ENCODE data around the gene NOVA2.

The NOVA2 gene

DNA sequence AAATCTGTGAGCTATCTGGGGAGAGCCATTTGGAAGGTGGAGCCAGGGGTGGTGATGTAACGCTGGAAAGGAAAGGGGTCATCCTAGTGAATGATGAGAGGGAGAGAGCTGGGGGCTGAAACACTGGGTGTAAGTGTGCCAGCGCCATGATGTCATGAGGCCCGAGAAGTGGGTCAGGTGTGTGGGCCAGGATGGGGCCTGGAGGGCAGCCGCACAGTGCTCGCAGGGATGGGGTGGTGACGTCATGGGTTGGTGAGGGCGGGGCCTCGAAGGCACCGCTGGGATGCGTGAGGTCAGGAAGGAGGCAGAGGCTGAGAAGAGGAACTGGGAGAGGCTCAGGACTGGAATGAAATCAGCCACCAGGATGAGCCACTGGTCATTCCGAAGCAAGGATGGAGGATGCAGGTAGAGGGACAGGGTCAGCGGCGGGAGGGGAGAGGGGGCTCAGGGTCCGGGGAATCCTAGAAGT, 26.0 kb upstream of the NOVA2 start:
- DNase-seq (ENCODE audit: low read depth) = no peak
- TF ChIP-seq, protein P1, sequence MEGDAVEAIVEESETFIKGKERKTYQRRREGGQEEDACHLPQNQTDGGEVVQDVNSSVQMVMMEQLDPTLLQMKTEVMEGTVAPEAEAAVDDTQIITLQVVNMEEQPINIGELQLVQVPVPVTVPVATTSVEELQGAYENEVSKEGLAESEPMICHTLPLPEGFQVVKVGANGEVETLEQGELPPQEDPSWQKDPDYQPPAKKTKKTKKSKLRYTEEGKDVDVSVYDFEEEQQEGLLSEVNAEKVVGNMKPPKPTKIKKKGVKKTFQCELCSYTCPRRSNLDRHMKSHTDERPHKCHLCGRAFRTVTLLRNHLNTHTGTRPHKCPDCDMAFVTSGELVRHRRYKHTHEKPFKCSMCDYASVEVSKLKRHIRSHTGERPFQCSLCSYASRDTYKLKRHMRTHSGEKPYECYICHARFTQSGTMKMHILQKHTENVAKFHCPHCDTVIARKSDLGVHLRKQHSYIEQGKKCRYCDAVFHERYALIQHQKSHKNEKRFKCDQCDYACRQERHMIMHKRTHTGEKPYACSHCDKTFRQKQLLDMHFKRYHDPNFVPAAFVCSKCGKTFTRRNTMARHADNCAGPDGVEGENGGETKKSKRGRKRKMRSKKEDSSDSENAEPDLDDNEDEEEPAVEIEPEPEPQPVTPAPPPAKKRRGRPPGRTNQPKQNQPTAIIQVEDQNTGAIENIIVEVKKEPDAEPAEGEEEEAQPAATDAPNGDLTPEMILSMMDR (IDR thresholded peaks at IDR 0.05; ENCODE audit: control insufficient read depth, insufficient read depth, low read depth, low read length, missing control alignments) = no peak
- no peak overlapping the region for H3K4me3 ChIP-seq (ENCODE audit: control insufficient read depth, low read depth, low read length)

DNA sequence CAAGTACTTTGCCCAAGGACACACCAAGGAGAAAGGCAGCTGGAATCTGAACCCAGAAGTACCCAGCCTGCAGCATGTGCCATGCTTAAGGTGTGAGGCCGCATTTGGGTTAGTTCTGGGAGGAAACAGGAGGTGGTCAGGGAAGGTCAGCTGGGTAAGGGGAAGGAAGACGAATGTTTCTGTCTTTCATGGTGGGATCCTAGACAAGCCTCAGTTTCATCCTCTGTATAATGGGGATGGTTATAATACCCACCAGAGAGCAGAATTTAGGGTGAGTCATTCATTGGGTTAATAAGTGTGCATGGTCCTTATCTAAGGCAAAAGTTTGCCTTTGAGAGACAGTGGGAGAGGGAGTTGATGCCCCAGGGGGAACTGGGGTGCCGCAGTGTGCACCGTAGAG, 25.2 kb upstream of the NOVA2 start:
- TF ChIP-seq, protein P1 (IDR thresholded peaks at IDR 0.05; ENCODE audit: control insufficient read depth, insufficient read depth, low read depth, low read length, missing control alignments) = no peak

DNA sequence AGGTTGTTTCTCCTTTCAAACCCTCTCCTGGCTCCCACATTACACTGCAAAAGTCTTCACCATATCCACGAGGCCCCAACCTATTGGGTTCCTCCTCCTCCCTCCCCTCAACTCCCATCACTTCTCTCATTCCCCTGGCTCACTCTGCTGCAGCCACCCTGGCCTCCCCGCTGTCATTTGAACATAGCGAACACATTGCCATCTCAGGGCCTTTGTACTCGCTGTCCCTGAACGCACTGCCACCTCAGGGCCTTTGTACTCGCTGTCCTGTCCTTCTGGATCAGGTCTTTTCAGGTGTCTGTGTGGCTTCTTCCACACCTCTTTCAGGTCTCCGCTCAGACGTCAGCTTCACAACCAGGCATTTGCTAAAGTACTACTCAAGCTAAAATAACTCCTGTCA, 23.3 kb upstream of the NOVA2 start:
- no peak for DNase-seq (ENCODE audit: low read depth)
- TF ChIP-seq, protein P1 (IDR thresholded peaks at IDR 0.05; ENCODE audit: control insufficient read depth, insufficient read depth, low read depth, low read length, missing control alignments) = no peak
- H3K4me3 ChIP-seq (ENCODE audit: control insufficient read depth, low read depth, low read length) = no peak overlapping the region

More for the DNA sequence above, 25.2 kb upstream of the NOVA2 start:
- H3K4me3 ChIP-seq (ENCODE audit: control insufficient read depth, low read depth, low read length) = no peak overlapping the region
- DNase-seq (ENCODE audit: low read depth) = no peak

DNA sequence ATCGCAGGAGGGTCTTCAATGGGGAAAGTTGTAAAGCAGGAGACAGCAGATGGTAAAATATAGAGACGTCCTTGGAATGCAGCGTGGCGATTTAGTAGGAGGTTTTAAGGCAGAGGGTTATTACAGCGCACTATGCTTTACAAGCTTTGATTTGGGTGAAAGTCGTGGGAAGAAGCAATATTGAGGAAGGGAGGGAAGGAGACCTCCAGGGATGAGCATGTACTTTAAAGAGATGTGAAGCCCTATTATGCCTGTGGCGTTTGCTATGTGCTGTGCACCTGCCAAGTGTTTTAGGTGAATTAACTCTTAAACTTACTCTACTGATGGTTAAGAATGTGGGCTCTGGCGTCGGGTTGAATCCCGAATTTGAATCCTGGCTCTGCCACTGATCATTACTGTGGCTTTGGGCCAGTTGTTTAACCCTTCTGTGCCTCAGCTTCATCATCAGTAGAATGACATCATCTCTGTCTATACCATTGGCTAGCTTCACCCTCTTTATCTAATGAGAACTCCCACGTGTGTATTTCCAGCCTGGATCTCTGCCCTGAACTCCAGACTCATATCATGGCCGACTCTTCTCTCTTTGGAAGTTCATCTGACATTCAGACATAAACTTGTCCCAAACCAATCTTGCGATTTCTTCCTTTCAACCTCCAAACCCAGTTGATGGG, 22.2 kb upstream of the NOVA2 start:
- DNase-seq (ENCODE audit: low read depth) = no peak
- TF ChIP-seq, protein P1 (IDR thresholded peaks at IDR 0.05; ENCODE audit: control insufficient read depth, insufficient read depth, low read depth, low read length, missing control alignments) = no peak
- peak overlapping the region; percentile 84 for H3K4me3 ChIP-seq (ENCODE audit: control insufficient read depth, low read depth, low read length)

DNA sequence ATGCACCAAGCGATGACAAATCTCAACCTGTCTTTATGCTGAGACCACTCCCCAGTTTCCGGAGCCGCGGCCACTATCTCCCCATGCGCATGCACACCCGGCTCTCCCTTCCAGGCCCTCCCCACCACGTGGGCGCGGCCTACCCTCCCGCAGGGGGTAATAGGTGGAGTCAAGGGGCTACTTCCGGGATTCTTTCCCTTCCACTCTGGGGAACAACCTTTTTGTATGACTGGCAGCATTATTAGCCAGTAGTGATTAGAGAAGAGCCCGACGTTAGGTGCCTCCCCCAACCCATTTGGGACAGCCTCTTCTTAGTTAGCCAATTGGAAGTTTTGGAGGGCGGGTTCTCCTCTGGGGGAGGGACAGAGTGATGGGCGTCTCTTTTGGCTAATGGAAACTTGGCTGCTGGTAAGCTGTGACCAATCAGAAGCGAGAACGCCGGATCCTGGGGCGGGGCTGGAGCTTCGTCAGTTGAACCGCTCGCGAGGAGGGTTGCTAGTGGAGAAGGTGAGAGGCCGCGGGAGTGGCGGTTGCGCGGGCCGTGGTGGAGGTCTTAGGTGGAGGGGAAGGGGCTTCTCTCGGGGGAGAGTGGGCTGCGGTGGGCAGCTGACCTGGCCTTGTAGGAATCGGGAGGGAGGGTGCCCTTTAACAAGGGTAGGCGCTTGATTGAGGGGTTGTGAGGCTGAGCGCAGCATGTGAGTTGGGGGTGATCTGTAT, 21.5 kb upstream of the NOVA2 start, which contains the start of gene CCDC61:
Gene CCDC61 (plus strand): TSS at position 470 of the 717 bp plus-strand sequence. CDS start 7,552 bp downstream, outside the sequence.
- peak; percentile 98 for DNase-seq (ENCODE audit: low read depth)
- TF ChIP-seq, protein P1 (IDR thresholded peaks at IDR 0.05; ENCODE audit: control insufficient read depth, insufficient read depth, low read depth, low read length, missing control alignments) = no peak
- peak within 1 kb of the TSS; percentile 84 for H3K4me3 ChIP-seq (ENCODE audit: control insufficient read depth, low read depth, low read length)

DNA sequence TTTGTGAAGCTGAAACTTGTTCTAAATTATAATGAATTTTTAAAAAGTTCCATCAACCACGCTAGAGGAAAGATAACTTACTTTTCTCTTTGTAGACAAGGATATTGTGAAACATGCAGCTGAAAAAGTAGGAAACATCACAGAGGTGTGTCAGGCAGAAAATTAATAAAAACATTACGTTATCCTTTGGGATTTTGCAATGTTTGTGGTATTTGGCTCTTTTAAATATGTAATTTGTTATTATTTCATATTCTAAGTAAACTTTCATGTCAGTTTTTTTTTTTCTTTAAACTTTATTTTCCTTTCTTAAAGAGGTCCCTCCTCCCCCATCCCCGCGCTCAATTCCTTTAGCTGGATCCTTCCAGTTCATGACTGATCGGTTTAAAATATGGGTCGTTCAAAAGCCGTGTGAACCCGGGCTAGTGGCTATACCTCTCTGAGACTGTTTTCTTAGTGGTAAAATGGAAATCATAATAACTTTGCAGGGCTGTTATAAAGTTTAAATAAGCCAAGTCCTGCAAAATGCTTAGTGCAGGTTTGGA, 20.9 kb upstream of the NOVA2 start:
- TF ChIP-seq, protein P1 (IDR thresholded peaks at IDR 0.05; ENCODE audit: control insufficient read depth, insufficient read depth, low read depth, low read length, missing control alignments) = no peak
- peak overlapping the region; percentile 40 for H3K4me3 ChIP-seq (ENCODE audit: control insufficient read depth, low read depth, low read length)
- DNase-seq (ENCODE audit: low read depth) = no peak

All from AG09309 (cell line).